ENCODE data around the gene TEAD1. TPM values are rescaled to one million over a fixed set of nuclear protein-coding genes. Genes with fewer than 3 reads are reported as not detected.

Gene TEAD1
- total and polyA plus RNA-seq, 9 of the 15 experiments (the other 6 are each of a cell fraction or from before 2014, with no cell fraction given): 1.7 to 17.7 (median 10.8) TPM

DNA sequence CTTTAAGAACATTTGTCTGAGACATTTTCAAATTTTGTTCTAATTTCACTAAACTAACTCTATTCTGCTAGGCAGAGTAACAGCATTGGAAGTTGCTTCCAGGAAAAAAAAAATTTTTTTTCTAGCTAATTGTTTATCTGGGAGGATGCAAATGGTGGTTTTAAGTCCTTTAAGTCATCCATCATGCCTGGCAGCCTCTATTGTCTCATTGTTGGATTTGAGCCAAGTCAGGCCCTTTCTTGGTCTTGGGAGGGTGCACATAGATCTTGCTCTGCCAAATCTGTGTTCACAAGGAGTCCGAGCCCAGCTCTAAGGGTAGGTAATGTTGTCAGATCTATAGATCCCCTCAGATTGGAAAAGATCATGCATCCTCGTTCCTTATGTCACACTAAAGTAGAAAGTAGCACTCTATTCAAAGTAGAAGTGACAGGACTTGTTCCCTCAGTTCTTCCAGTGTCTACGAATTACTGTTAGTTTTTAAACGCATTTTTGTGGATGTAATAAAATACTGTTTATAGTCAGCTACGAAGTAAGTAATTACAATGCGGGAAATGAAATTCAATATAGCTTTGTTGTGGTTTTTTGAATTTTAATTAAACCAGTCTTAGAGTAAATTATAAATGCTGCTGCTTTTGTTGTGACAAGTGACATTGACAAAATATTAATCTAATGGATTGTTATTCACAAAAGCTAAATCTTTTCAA, 168.9 kb downstream of the TEAD1 start (continued):
- no peak for TF ChIP-seq ZFP36 (IDR thresholded peaks at IDR 0.05; ENCODE audit: low read depth, low read length, partially characterized antibody)
- TF ChIP-seq ZKSCAN1 (IDR thresholded peaks at IDR 0.05; ENCODE audit: low read depth, low read length): no peak
- no peak for TF ChIP-seq GABPA (tag; conservative IDR thresholded peaks at IDR 0.05; ENCODE audit: low read depth)
- peak; percentile 71 for TF ChIP-seq NCOR1 (IDR thresholded peaks at IDR 0.05)
- TF ChIP-seq SP2 (IDR thresholded peaks at IDR 0.05; ENCODE audit: extremely low read depth, low read depth, low read length, poor library complexity, severe bottlenecking): no peak
- peak in 1 of 2 experiments; percentile 36; a peak in 1 of 4 replicates for TF ChIP-seq TBL1XR1 (IDR thresholded peaks at IDR 0.05; ENCODE audit: low read length in 2 of 2)
- TF ChIP-seq LEF1 (IDR thresholded peaks at IDR 0.05): peak; percentile 77; the same call in 1 of the 2 replicates
- TF ChIP-seq ZNF561 (CRISPR knock-in tag; conservative IDR thresholded peaks at IDR 0.05): no peak
- TF ChIP-seq, protein P1, sequence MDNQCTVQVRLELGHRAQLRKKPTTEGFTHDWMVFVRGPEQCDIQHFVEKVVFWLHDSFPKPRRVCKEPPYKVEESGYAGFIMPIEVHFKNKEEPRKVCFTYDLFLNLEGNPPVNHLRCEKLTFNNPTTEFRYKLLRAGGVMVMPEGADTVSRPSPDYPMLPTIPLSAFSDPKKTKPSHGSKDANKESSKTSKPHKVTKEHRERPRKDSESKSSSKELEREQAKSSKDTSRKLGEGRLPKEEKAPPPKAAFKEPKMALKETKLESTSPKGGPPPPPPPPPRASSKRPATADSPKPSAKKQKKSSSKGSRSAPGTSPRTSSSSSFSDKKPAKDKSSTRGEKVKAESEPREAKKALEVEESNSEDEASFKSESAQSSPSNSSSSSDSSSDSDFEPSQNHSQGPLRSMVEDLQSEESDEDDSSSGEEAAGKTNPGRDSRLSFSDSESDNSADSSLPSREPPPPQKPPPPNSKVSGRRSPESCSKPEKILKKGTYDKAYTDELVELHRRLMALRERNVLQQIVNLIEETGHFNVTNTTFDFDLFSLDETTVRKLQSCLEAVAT (IDR thresholded peaks at IDR 0.05): no peak
- TF ChIP-seq ZNF41 (CRISPR knock-in tag; conservative IDR thresholded peaks at IDR 0.05): no peak
- TF ChIP-seq ZNF764 (CRISPR knock-in tag; IDR thresholded peaks at IDR 0.05; ENCODE audit: low read depth): no peak
- no peak for TF ChIP-seq ZNF282 (CRISPR knock-in tag; IDR thresholded peaks at IDR 0.05)
- no peak for TF ChIP-seq TCF7 (IDR thresholded peaks at IDR 0.05; ENCODE audit: borderline replicate concordance)
- TF ChIP-seq ZNF318 (IDR thresholded peaks at IDR 0.05; ENCODE audit: borderline replicate concordance in 1 of 2, low read depth in 1 of 2): no peak
- TF ChIP-seq, protein P2, sequence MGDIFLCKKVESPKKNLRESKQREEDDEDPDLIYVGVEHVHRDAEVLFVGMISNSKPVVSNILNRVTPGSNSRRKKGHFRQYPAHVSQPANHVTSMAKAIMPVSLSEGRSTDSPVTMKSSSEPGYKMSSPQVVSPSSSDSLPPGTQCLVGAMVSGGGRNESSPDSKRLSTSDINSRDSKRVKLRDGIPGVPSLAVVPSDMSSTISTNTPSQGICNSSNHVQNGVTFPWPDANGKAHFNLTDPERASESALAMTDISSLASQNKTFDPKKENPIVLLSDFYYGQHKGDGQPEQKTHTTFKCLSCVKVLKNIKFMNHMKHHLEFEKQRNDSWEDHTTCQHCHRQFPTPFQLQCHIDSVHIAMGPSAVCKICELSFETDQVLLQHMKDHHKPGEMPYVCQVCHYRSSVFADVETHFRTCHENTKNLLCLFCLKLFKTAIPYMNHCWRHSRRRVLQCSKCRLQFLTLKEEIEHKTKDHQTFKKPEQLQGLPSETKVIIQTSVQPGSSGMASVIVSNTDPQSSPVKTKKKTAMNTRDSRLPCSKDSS (IDR thresholded peaks at IDR 0.05; ENCODE audit: low read depth, partially characterized antibody): no peak
- no peak for TF ChIP-seq GATAD2A (IDR thresholded peaks at IDR 0.05)
